Endothelial cell of umbilical vein (primary cell): ENCODE measurements around the gene DAP.

ENCODE experiments used
- CTCF ChIP-seq, 2 donors: IDR thresholded peaks; 1 replicate in 1 of 2; 2 replicates in 1 of 2; pipeline ENCODE4 v1.5.1; 2011; ENCODE audit warnings: low read length in 2 of 2, mild to moderate bottlenecking in 2 of 2, moderate library complexity in 2 of 2, control low read depth in 1 of 2, inconsistent platforms in 1 of 2, low read depth in 1 of 2; ENCODE audit not compliant: insufficient read depth in 1 of 2; ENCODE audit errors: extremely low read depth in 1 of 2
- EZH2 ChIP-seq: IDR thresholded peaks from 2 replicates; pipeline ENCODE4 v1.6.1; 2012; ENCODE audit warnings: borderline replicate concordance, low read depth, mild to moderate bottlenecking, moderate library complexity, low read length, inconsistent platforms; ENCODE audit not compliant: severe bottlenecking

GRCh38 chr5:10676224-10676623 lies 84.8 kb downstream of the DAP start:
- TF ChIP-seq CTCF (IDR thresholded peaks at IDR 0.05; ENCODE audit: extremely low read depth in 1 of 2, insufficient read depth in 1 of 2, low read depth in 1 of 2, low read length in 2 of 2), result no peak
- TF ChIP-seq EZH2, result no peak
